NT2/D1 (cell line): ENCODE results near the gene PDSS2.

ENCODE experiments used
- SUZ12 ChIP-seq: IDR thresholded peaks from 2 replicates; pipeline ENCODE4 v1.6.1; 2011; ENCODE audit not compliant: insufficient read length, insufficient read depth; ENCODE audit errors: extremely low read depth
- YY1 ChIP-seq: IDR thresholded peaks from 2 replicates; pipeline ENCODE4 v1.6.1; 2011; ENCODE audit not compliant: insufficient read length, insufficient read depth
- ZNF274 ChIP-seq: IDR thresholded peaks from 2 replicates; pipeline ENCODE4 v1.6.1; 2011; ENCODE audit warnings: mild to moderate bottlenecking, low read depth, low read length

DNA sequence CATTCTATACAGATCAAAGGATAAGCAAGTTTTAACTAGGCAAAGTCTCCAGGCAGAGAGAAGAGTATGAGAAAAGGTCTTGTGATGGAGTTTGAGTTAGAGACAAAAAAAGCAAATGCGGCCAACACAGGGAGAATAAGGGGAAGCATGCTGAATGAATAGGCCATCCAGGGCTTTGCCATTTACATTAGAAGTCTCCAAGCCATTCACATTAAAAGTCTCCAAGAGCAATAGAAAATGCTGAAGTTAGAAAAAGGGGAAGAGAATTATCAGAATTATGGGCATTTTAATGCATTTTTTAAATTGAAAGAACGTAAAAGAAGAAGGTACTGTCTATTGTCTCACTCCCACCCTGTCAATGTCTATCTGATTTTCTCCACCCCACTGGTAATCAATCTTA lies 49.4 kb downstream of the PDSS2 start:
- TF ChIP-seq YY1, result no peak
- no peak for TF ChIP-seq SUZ12
- no peak for TF ChIP-seq ZNF274
